ENCODE results near the gene GSK3A. TPM values are rescaled to one million over a fixed set of nuclear protein-coding genes. Genes with fewer than 3 reads are reported as not detected.

GSK3A gene
- total and polyA plus RNA-seq, 7 donors = 48.7 to 117 (median 64.8) TPM

- no peaks in the 10 kb centered on the region for H3K9me3 ChIP-seq
- peaks cover 43% of the 10 kb centered on the region for H3K4me1 ChIP-seq
- H3K36me3 ChIP-seq (ENCODE audit: insufficient read depth in 1 of 2, low read depth in 1 of 2) = peaks cover 0 to 25% of the 10 kb centered on the region in 2 donors
- WGBS, 3 donors = 15 to 16% (median 16%) methylated on average over 55 to 57 of the region's 57 CpGs
- intact Hi-C loops (cut with DNase I) = no loop called here
- H3K27me3 ChIP-seq (ENCODE audit: insufficient read depth in 3 of 3, low read length in 2 of 3) = no peaks in the 10 kb centered on the region
- peak; percentile 80 to 88 (median 85) for ATAC-seq
- DNase-seq = peak; percentile 98 to 99
- no peak for TF ChIP-seq CTCF (IDR thresholded peaks at IDR 0.05)
- H3K4me3 ChIP-seq = peak within 1 kb of the TSS; percentile 94
- peak within 1 kb of the TSS; percentile 77 for H3K27ac ChIP-seq
Measured at GRCh38 chr19:42217520-42218437, 24.6 kb downstream of the GSK3A start, which contains the start of gene DEDD2. DEDD2 (minus strand) TSS chr19:42217677; CDS start chr19:42217007, 670 bp downstream.

GRCh38 chr19:42216653-42217519 is 25.5 kb downstream of the GSK3A start:
- H3K4me3 ChIP-seq = peak overlapping the region; percentile 94
- DNase-seq (peak; percentile 45 to 78), ATAC-seq (peak; percentile 1 to 31 (median 7))
- 3 to 5% (median 3%) methylated on average over 50 to 79 of the region's 79 CpGs for WGBS, 3 donors
- no peaks in the 10 kb centered on the region for H3K27me3 ChIP-seq (ENCODE audit: insufficient read depth in 3 of 3, low read length in 2 of 3)
- peaks cover 0 to 34% of the 10 kb centered on the region in 2 donors for H3K36me3 ChIP-seq (ENCODE audit: insufficient read depth in 1 of 2, low read depth in 1 of 2)
- no peak for TF ChIP-seq CTCF (IDR thresholded peaks at IDR 0.05)
- H3K4me1 ChIP-seq = peaks cover 42% of the 10 kb centered on the region
- intact Hi-C loops (cut with DNase I) = no loop called here
- H3K27ac ChIP-seq = peak overlapping the region; percentile 77
- no peaks in the 10 kb centered on the region for H3K9me3 ChIP-seq

DNA sequence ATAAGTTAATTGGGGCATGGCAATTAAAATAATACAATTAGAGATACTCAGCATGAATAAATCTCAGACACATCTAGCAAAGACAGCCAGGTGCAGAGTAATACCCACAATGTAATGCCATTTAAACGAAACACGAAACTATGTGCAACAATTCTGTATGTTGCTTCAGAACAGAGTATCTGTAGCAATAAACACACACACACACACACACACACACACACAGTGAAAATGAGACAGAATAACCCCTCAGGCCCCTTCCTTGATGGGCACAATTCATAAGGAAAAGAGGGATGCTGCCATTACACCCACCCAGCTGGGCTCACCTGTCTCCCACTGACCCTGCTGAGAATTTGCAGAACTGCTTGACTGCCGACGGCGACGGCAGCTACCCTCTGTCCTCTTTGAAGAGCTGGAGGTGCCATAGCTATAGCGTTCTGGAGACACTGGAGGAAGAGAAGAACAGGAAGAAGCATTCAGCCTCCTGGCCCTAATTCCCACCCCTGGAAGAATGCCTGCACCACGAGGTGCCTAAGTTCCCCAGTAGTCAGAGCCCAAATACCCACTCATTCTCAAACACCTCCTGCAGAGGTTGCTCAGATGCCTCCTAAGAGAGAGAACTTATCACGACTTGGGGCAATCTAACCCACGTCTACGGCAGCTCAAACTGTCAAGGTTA is 27.5 kb downstream of the GSK3A start:
- Histone ChIP-seq H3K27me3 (ENCODE audit: insufficient read depth in 3 of 3, low read length in 2 of 3) (no peaks in the 10 kb centered on the region), H3K4me1 (peaks cover 30% of the 10 kb centered on the region), H3K4me3 (no peak overlapping the region), H3K36me3 (ENCODE audit: insufficient read depth in 1 of 2, low read depth in 1 of 2) (peaks cover 0 to 52% of the 10 kb centered on the region in 2 donors), H3K9me3 (no peaks in the 10 kb centered on the region), H3K27ac (no peak overlapping the region)
- no peak for DNase-seq
- TF ChIP-seq CTCF (IDR thresholded peaks at IDR 0.05) = no peak
- 75 to 77% (median 75%) methylated on average over 11 of the region's 11 CpGs for WGBS, 3 donors
- ATAC-seq = no peak
- intact Hi-C loops (cut with DNase I) = no loop called here

GRCh38 chr19:42212886-42213285 is 29.5 kb downstream of the GSK3A start:
- Histone ChIP-seq H3K4me3 (no peak overlapping the region), H3K9me3 (no peaks in the 10 kb centered on the region), H3K4me1 (peaks cover 16% of the 10 kb centered on the region), H3K27ac (no peak overlapping the region), H3K36me3 (ENCODE audit: insufficient read depth in 1 of 2, low read depth in 1 of 2) (peaks cover 7 to 73% of the 10 kb centered on the region in 2 donors), H3K27me3 (ENCODE audit: insufficient read depth in 3 of 3, low read length in 2 of 3) (no peaks in the 10 kb centered on the region)
- intact Hi-C loops (cut with DNase I) = no loop called here
- 84 to 94% (median 89%) methylated on average over 1 of the region's 1 CpG for WGBS, 3 donors
- ATAC-seq (no peak), DNase-seq (no peak)
- no peak for TF ChIP-seq CTCF (IDR thresholded peaks at IDR 0.05)
